Adrenal gland (tissue), 5 donors: Measurements from ENCODE around the gene UBE4B.

Experiments used
- POLR2A ChIP-seq, 2 donors: fragments of 450-650 bp; IDR thresholded peaks; one replicate each; pipeline ENCODE4 v1.6.1; 2017; ENCODE audit warnings: antibody characterized with exemption in 2 of 2, mild to moderate bottlenecking in 2 of 2, moderate library complexity in 1 of 2
- TF ChIP-seq, protein P1 (sequence below), 6 experiments: fragments of 450-650 bp in 4 of 6; fragments of 200-600 bp in 2 of 6; sonication (generic) in 1 of 6; IDR thresholded peaks; 1 replicate in 5 of 6; 2 replicates in 1 of 6; pipeline versions ENCODE4 v1.5.1 to v1.8.0; 2016 to 2021; ENCODE audit warnings: antibody characterized with exemption in 6 of 6, mild to moderate bottlenecking in 2 of 6, moderate library complexity in 1 of 6
- donor health status: DM: no; HTN: no; CAD: no.

GRCh38 chr1:10220200-10220599 lies 187.4 kb downstream of the UBE4B start:
- TF ChIP-seq, protein P1, sequence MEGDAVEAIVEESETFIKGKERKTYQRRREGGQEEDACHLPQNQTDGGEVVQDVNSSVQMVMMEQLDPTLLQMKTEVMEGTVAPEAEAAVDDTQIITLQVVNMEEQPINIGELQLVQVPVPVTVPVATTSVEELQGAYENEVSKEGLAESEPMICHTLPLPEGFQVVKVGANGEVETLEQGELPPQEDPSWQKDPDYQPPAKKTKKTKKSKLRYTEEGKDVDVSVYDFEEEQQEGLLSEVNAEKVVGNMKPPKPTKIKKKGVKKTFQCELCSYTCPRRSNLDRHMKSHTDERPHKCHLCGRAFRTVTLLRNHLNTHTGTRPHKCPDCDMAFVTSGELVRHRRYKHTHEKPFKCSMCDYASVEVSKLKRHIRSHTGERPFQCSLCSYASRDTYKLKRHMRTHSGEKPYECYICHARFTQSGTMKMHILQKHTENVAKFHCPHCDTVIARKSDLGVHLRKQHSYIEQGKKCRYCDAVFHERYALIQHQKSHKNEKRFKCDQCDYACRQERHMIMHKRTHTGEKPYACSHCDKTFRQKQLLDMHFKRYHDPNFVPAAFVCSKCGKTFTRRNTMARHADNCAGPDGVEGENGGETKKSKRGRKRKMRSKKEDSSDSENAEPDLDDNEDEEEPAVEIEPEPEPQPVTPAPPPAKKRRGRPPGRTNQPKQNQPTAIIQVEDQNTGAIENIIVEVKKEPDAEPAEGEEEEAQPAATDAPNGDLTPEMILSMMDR (IDR thresholded peaks at IDR 0.05), result no peak
- TF ChIP-seq POLR2A (IDR thresholded peaks at IDR 0.05), result no peak
